BLaER1 (cell line): ENCODE results near the gene TPST1.
"Not testable (repeated sequence)": the region's sequence is repeated elsewhere in the genome, so short reads cannot be mapped to it uniquely, and the experiment has no call there.

Source experiments
- H3K27ac ChIP-seq: shearing (Covaris generic); formaldehyde crosslinking; 2 replicates; pipeline ENCODE4 v1.8.1; 2022
- H3K27me3 ChIP-seq: shearing (Covaris generic); formaldehyde crosslinking; 2 replicates; pipeline ENCODE4 v1.8.1; 2022
- H3K36me3 ChIP-seq: shearing (Covaris generic); formaldehyde crosslinking; 2 replicates; pipeline ENCODE4 v1.8.1; 2022
- H3K4me1 ChIP-seq: shearing (Covaris generic); formaldehyde crosslinking; 2 replicates; pipeline ENCODE4 v1.8.1; 2022
- H3K4me2 ChIP-seq: shearing (Covaris generic); formaldehyde crosslinking; 2 replicates; pipeline ENCODE4 v1.8.1; 2022
- H3K4me3 ChIP-seq: shearing (Covaris generic); formaldehyde crosslinking; 2 replicates; pipeline ENCODE4 v1.8.1; 2022
- H3K9ac ChIP-seq: shearing (Covaris generic); formaldehyde crosslinking; 2 replicates; pipeline ENCODE4 v1.8.1; 2022
- H3K9me3 ChIP-seq: shearing (Covaris generic); formaldehyde crosslinking; 2 replicates; pipeline ENCODE4 v1.8.1; 2022
- H4K20me1 ChIP-seq: shearing (Covaris generic); formaldehyde crosslinking; 2 replicates; pipeline ENCODE4 v1.8.1; 2022
- Cebpa-rat ChIP-seq: shearing (Covaris generic); IDR thresholded peaks from 2 replicates; pipeline ENCODE4 v1.8.1; 2022

Gene TPST1

DNA sequence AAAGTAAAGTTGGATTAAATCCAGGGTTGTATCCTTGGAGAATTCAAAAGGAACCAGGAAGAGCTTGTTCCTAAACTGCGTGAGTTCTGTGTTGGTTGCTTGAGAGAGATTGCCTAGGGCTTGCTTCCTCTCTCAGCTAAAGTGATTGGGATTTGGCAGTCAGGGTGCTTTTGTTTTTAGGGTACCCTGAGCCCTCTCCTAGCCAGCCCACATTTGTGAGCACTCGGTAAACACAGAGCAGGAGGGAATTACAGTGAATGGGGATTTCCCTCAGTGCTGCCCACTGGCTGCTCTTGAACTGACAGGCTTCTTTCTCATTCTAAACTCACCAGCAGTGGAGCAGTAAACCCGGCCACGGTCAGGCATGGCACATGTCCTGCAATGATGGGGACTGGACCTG lies 146.9 kb downstream of the TPST1 start:
- peaks cover 22% of the 10 kb centered on the region for H3K4me1 ChIP-seq
- H3K36me3 ChIP-seq: 0 out of 2 replicates have a peak, but pooled peaks cover 10% of the 10 kb centered on the region
- H3K4me3 ChIP-seq: no peak overlapping the region
- no peak overlapping the region for H3K9ac ChIP-seq
- H3K4me2 ChIP-seq: no peak overlapping the region
- no peaks in the 10 kb centered on the region for H4K20me1 ChIP-seq
- peaks cover 5% of the 10 kb centered on the region; the same call in 1 of the 2 replicates for H3K9me3 ChIP-seq
- H3K27me3 ChIP-seq: no peaks in the 10 kb centered on the region
- no peak overlapping the region for H3K27ac ChIP-seq
- TF ChIP-seq Cebpa-rat: no peak

DNA sequence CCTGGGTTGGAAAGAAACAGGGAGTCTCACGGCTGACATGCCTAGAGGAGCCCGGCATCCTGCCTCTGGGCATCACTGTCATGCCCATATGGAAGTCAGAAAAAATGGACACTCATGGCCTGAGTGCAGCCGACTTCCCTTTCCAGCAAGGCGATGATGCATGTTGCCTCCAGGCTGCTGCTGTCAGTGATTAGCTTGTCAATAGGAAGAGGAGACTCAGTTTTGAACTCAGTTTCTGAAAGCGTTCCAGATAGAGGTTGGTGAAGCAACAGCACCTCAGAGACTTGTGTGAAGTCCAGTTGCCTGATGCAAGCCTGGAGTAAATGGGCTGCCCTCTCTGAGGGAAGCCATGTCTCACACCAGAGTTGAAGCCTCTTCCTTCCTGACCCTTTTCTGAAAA lies 148.4 kb downstream of the TPST1 start:
- Histone ChIP-seq H3K9me3 (no peaks in the 10 kb centered on the region), H3K36me3 (0 out of 2 replicates have a peak, but pooled peaks cover 10% of the 10 kb centered on the region), H4K20me1 (no peaks in the 10 kb centered on the region), H3K27me3 (no peaks in the 10 kb centered on the region), H3K9ac (no peak overlapping the region), H3K4me2 (no peak overlapping the region), H3K4me3 (no peak overlapping the region), H3K4me1 (peaks cover 14% of the 10 kb centered on the region), H3K27ac (no peak overlapping the region)
- no peak for TF ChIP-seq Cebpa-rat

DNA sequence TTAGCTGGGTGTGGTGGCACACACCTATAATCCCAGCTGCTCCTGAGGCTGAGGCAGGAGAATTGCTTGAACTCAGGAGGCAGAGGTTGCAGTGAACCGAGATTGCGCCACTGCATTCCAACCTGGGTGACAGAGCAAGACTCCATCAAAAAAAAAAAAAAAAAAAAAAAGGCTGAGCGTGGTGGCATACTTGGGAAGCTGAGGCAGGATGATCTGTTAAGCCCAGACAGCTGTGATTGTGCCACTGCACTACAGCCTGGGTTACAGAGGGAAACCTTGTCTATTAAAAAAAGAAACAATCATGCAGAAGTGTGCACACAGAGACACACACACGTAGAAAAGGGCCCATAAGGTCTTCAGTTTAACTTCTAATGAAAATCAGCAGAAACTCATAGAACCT lies 150.6 kb downstream of the TPST1 start:
- Histone ChIP-seq H3K4me1 (no peaks in the 10 kb centered on the region), H3K4me2 (no peak overlapping the region), H3K9ac (no peak overlapping the region), H3K27ac (no peak overlapping the region), H3K4me3 (no peak overlapping the region), H3K9me3 (no peaks in the 10 kb centered on the region), H3K36me3 (peaks cover 23% of the 10 kb centered on the region; the same call in 1 of the 2 replicates), H4K20me1 (no peaks in the 10 kb centered on the region), H3K27me3 (no peaks in the 10 kb centered on the region)
- TF ChIP-seq Cebpa-rat: no peak

DNA sequence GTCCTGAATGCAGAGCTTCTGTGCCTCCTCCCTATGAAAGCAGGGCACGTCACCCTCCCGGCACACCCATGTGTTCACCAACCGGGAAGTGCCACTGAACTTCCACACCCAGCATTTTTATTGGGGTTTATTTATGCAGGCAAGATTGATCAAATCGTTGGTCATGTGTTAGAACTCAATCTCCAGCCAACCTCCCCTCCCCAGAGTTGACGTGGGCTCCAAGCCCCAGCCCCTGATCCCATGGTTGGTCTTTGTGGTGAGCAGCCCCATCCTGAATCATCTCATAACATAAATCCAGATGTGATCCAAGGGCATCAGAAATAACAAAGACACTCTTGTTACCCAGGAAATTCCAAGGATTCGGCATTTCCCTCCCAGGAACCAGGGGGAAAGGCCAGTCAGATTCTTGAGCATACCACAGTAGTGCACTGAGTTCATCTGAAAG lies 151.2 kb downstream of the TPST1 start:
- Histone ChIP-seq H3K9ac (no peak overlapping the region), H3K9me3 (no peaks in the 10 kb centered on the region), H3K36me3 (peaks cover 23% of the 10 kb centered on the region; the same call in 1 of the 2 replicates), H3K27me3 (no peaks in the 10 kb centered on the region), H3K27ac (no peak overlapping the region), H4K20me1 (no peaks in the 10 kb centered on the region), H3K4me3 (no peak overlapping the region), H3K4me2 (no peak overlapping the region), H3K4me1 (no peaks in the 10 kb centered on the region)
- TF ChIP-seq Cebpa-rat: no peak

DNA sequence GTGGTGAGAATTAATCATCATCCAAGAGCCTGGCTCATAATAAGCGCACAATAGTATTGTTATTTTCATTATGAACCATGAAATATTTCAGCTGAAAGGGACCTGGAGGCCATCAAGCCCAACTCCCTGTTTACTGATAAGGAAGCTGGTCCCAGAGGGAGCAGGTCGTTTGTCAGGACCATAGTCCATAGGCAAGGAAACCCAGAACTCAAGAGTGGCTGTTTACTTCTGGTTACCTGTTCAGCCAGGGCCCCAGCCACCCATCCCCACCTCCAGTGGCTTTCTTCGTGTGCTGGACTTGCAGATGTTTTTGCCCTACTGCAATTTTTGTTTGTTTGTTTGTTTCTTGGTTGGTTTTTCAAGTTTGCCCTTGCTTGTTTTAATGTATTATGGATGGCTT lies 152.0 kb downstream of the TPST1 start:
- H3K27ac ChIP-seq: no peak overlapping the region
- no peak overlapping the region for H3K4me3 ChIP-seq
- no peak overlapping the region for H3K4me2 ChIP-seq
- no peaks in the 10 kb centered on the region for H3K27me3 ChIP-seq
- H3K9me3 ChIP-seq: no peaks in the 10 kb centered on the region
- no peaks in the 10 kb centered on the region for H3K4me1 ChIP-seq
- no peak for TF ChIP-seq Cebpa-rat
- no peak overlapping the region for H3K9ac ChIP-seq
- H4K20me1 ChIP-seq: no peaks in the 10 kb centered on the region
- peaks cover 23% of the 10 kb centered on the region; the same call in 1 of the 2 replicates for H3K36me3 ChIP-seq

DNA sequence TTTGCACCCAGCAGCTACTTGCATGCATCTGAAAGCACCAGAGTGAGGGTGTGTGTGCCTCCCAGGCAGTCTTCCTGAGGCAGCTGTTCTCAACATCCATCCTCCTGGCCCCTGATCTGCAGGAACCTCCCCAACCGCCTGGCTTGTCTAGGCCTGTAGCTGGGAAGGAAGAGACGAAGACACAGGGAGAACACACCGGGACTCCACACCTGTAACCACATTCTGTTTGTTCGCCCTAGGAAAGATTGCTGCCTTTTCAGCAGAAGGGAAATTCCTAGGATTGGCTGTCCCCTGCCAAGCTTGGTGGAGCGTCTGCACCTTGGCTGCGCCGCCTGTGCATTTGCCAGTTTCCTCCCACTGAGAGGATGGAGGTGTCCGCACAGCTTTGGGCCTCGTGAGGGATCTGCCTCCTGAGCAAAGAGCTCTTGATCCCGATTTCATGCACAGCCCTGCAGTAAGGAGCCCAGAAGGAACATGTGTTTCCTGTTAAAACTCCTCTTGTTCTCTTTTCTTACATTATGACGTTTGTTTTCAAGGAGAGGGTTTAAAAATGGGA lies 154.6 kb downstream of the TPST1 start:
- no peaks in the 10 kb centered on the region for H4K20me1 ChIP-seq
- no peak overlapping the region for H3K4me2 ChIP-seq
- H3K36me3 ChIP-seq: peaks cover 13% of the 10 kb centered on the region; the same call in 1 of the 2 replicates
- no peaks in the 10 kb centered on the region for H3K27me3 ChIP-seq
- no peak overlapping the region for H3K27ac ChIP-seq
- H3K9me3 ChIP-seq: no peaks in the 10 kb centered on the region
- H3K4me3 ChIP-seq: no peak overlapping the region
- TF ChIP-seq Cebpa-rat: no peak
- H3K4me1 ChIP-seq: no peaks in the 10 kb centered on the region
- no peak overlapping the region for H3K9ac ChIP-seq

DNA sequence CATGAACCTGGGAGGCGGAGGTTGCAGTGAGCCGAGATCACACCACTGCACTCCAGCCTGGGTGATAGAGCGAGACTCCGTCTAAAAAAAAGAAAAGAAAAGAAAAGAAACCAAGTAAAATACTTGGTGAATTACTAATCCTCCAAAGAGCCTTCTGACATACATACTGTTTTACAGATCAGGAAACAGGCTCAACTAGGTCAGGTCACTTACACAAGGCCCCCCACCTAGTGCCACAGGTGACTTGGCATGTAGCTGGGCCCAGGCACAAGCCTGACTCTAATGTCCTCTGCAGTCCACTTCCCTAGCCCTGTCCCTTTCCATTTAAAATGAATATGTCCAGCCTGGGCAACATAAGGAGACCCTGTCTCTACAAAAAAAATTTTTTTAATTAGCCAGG lies 157.0 kb downstream of the TPST1 start:
- H3K4me1 ChIP-seq: no peaks in the 10 kb centered on the region
- no peak overlapping the region for H3K27ac ChIP-seq
- H3K27me3 ChIP-seq: no peaks in the 10 kb centered on the region
- peaks cover 13% of the 10 kb centered on the region; the same call in 1 of the 2 replicates for H3K36me3 ChIP-seq
- no peak for TF ChIP-seq Cebpa-rat
- H3K4me3 ChIP-seq: no peak overlapping the region
- H4K20me1 ChIP-seq: no peaks in the 10 kb centered on the region
- H3K4me2 ChIP-seq: no peak overlapping the region
- no peak overlapping the region for H3K9ac ChIP-seq
- H3K9me3 ChIP-seq: no peaks in the 10 kb centered on the region

DNA sequence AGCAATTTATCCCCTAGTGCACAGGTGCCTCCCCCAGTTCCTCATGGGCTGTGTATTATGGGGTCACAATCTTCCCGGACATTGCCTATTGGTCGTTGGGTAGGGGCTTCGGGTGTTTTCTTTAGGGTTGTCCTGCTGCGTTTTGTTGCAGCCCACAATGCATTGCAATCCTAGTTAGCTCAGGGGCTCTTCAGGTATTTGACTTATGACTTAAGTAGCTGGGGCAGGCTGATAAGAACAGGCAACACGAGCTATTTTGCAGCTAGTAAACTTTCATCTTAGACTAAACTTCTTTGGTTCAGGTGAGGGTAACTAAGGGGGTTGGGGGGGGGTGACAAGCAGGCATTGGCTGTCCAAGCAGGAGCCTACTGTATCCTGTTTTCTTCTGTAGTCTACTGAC lies 158.5 kb downstream of the TPST1 start:
- H3K4me2 ChIP-seq: no peak overlapping the region
- H3K9me3 ChIP-seq: no peaks in the 10 kb centered on the region
- H3K4me1 ChIP-seq: no peaks in the 10 kb centered on the region
- H3K4me3 ChIP-seq: no peak overlapping the region
- peaks cover 12% of the 10 kb centered on the region; the same call in 1 of the 2 replicates for H3K36me3 ChIP-seq
- H3K9ac ChIP-seq: no peak overlapping the region
- H3K27me3 ChIP-seq: no peaks in the 10 kb centered on the region
- no peaks in the 10 kb centered on the region for H4K20me1 ChIP-seq
- no peak overlapping the region for H3K27ac ChIP-seq
- no peak for TF ChIP-seq Cebpa-rat

DNA sequence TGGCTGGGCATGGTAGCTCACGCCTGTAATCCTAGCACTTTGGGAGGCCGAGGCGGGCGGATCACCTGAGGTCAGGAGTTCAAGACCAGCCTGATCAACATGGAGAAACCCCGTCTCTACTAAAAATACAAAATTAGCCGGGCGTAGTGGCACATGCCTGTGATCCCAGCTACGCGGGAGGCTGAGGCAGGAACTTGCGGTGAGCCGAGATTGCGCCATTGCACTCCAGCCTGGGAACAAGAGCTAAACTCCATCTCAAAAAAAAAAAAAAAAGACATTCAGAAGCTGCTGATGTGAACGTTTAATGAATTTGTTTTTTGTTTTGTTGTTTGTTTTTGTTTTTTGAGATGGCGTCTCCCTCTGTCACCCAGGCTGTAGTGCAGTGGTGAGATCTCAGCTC lies 159.9 kb downstream of the TPST1 start:
- not testable (repeated sequence) for H3K4me1 ChIP-seq, H4K20me1 ChIP-seq, H3K4me2 ChIP-seq, H3K36me3 ChIP-seq, H3K9me3 ChIP-seq, H3K27ac ChIP-seq, H3K4me3 ChIP-seq, H3K27me3 ChIP-seq, H3K9ac ChIP-seq

DNA sequence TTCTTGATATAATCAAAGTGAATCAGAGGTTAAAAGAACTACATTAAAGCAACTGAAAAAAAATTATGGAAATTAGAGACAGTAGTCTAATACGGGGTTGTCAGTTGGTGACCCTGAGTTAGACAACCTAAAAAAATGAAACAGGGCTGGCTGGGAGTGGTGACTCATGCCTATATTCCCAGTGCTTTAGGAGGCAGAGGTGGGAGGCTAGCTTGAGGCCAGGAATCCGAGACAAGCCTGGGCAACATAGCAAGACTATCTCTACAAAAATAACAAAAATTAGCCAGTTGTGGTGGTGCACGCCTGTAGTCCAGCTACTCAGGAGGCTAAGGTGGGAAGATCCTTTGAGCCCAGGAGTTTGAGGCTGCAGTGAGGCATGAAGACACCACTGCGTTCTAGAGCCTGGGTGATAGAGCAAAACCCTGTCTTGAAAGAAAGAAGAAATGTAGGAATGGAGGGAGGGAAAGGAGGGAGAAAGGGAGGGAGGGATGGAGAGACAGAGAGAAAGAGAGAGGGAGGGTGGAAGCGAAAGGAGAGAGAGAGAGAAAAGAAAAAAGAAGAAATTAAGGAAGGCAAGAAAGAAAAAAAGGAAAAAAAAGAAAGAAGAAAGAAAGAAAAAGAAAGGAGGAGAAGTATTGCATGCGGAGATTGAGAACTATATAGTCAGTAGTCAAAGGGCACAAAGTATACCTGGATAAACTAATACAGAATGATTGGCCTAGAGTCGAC lies 166.1 kb downstream of the TPST1 start:
- Histone ChIP-seq H3K27ac (no peak overlapping the region), H3K4me1 (no peaks in the 10 kb centered on the region), H3K9me3 (no peaks in the 10 kb centered on the region), H3K9ac (no peak overlapping the region), H3K4me2 (no peak overlapping the region), H3K36me3 (peaks cover 2% of the 10 kb centered on the region; the same call in 1 of the 2 replicates), H3K4me3 (no peak overlapping the region), H4K20me1 (no peaks in the 10 kb centered on the region), H3K27me3 (no peaks in the 10 kb centered on the region)
- TF ChIP-seq Cebpa-rat: no peak

DNA sequence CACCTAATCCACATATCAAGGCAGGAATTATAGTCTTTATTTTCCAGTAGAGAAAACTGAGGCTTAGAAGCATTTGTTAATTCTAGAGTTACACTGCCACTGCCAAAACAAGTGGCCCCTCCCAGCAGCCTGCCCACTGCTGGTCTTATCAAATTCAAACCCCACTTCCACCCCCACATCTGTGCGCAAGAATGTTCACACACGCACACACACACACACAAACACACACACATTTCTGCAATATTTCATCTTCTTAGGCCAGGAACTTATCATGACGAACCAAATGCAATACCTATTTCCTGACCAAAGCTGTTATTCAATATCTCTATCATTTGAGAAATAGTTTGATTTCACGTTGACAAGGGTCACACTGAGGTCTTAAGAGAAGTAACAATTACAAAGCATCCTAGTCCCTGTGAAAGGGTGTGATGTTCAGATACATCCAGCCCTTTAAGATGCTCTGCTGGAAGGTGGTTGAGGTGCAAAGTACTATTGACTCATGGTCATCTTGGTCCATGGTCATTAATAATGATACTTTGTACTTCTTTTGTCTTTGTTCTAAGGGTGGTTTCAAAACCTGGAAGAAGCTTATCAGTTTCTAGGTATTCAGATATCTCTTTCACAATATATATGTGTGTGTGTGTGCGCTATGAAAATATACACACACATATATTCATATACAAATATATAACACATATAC lies 169.2 kb downstream of the TPST1 start:
- not testable (repeated sequence) for H3K9me3 ChIP-seq, H3K9ac ChIP-seq, H3K4me1 ChIP-seq, H3K4me3 ChIP-seq, H3K27ac ChIP-seq, H3K4me2 ChIP-seq, H3K27me3 ChIP-seq, H4K20me1 ChIP-seq
- H3K36me3 ChIP-seq: peaks cover 30% of the 10 kb centered on the region; the same call in 1 of the 2 replicates
